Sigmoid colon (tissue), 3 donors: Measurements from ENCODE around the gene ADA.

ENCODE experiments used
- POLR2A ChIP-seq, 2 donors: fragments of 450-650 bp; IDR thresholded peaks; one replicate each; pipeline ENCODE4 v1.6.1; 2016; ENCODE audit warnings: antibody characterized with exemption in 2 of 2, mild to moderate bottlenecking in 2 of 2, moderate library complexity in 2 of 2
- TF ChIP-seq, protein P1 (sequence below), 4 experiments: fragments of 450-650 bp in 3 of 4; fragments of 200-600 bp in 1 of 4; IDR thresholded peaks; one replicate each; pipeline ENCODE4 v1.5.1; 2016 to 2019; ENCODE audit warnings: antibody characterized with exemption in 4 of 4, mild to moderate bottlenecking in 3 of 4, moderate library complexity in 2 of 4

DNA sequence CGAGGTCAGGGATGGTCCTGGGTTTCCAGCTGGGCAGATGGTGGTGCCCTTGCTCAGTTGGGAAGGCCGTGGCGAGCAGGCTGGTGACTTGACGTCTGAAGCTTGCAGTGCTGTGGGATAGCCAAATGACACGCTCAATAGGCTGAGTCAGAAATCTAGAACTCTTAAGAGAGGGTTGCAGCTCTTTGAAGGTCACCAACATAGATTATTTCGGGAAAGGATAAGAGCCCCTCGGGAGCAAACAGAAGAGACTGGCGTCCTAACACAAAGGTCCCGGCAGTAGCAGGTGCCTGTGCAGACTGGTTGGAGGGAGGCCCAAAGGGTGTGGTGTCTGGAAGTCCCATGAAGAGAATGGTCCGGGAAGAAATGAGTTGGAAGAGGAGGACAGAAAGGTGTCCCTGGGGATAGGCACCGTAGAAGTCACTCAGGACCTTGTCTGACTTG, 50.7 kb downstream of the ADA start:
- TF ChIP-seq, protein P1, sequence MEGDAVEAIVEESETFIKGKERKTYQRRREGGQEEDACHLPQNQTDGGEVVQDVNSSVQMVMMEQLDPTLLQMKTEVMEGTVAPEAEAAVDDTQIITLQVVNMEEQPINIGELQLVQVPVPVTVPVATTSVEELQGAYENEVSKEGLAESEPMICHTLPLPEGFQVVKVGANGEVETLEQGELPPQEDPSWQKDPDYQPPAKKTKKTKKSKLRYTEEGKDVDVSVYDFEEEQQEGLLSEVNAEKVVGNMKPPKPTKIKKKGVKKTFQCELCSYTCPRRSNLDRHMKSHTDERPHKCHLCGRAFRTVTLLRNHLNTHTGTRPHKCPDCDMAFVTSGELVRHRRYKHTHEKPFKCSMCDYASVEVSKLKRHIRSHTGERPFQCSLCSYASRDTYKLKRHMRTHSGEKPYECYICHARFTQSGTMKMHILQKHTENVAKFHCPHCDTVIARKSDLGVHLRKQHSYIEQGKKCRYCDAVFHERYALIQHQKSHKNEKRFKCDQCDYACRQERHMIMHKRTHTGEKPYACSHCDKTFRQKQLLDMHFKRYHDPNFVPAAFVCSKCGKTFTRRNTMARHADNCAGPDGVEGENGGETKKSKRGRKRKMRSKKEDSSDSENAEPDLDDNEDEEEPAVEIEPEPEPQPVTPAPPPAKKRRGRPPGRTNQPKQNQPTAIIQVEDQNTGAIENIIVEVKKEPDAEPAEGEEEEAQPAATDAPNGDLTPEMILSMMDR (IDR thresholded peaks at IDR 0.05): no peak
- TF ChIP-seq POLR2A (IDR thresholded peaks at IDR 0.05): no peak
